Activated CD4-positive, alpha-beta T cell treated with anti-CD3 and anti-CD28 coated beads, Interleukin-2, amount 10 ng/mL, durations not matched to agents 7 days and 5 days (primary cell): ENCODE data around the gene OPTC. TPM values are rescaled to one million over a fixed set of nuclear protein-coding genes. Genes with fewer than 3 reads are reported as not detected.

Source experiments
- CTCF ChIA-PET: fragments of 350-600 bp; sonication (Branson Sonifier 250); formaldehyde crosslinking; loops from one replicate; lab custom pipeline; 2021; ENCODE audit warnings: antibody characterized with exemption; lab: Charles Lee
- POLR2A ChIA-PET: fragments of 350-600 bp; sonication (Branson Sonifier 250); formaldehyde crosslinking; loops from one replicate; lab custom pipeline; 2021; ENCODE audit warnings: antibody characterized with exemption; lab: Charles Lee
- DNase-seq: peaks from one replicate; pipeline ENCODE4 v3.0.0-alpha.2; 2020
- H3K27ac Mint-ChIP-seq: one replicate; pipeline ENCODE4 v1.8.0; 2021; ENCODE audit warnings: mild to moderate bottlenecking, moderate library complexity, mixed read lengths
- H3K27me3 Mint-ChIP-seq: one replicate; pipeline ENCODE4 v1.8.0; 2021; ENCODE audit warnings: mixed read lengths
- H3K36me3 Mint-ChIP-seq: one replicate; pipeline ENCODE4 v1.8.0; 2021; ENCODE audit warnings: low read depth, mixed read lengths
- H3K4me1 Mint-ChIP-seq: one replicate; pipeline ENCODE4 v1.8.0; 2021; ENCODE audit warnings: mixed read lengths
- H3K4me3 Mint-ChIP-seq: one replicate; pipeline ENCODE4 v1.8.0; 2021; ENCODE audit warnings: mild to moderate bottlenecking, moderate library complexity, mixed read lengths
- H3K9me3 Mint-ChIP-seq: one replicate; pipeline ENCODE4 v1.8.0; 2021; ENCODE audit warnings: mixed read lengths
- total RNA-seq, 2 experiments: library from RNA; stranded (reverse); gene quantifications; one replicate each; pipeline ENCODE4 v1.2.3, GENCODE V29; 2021

Gene OPTC
- total RNA-seq, 2 experiments from 2014 or later = not detected

DNA sequence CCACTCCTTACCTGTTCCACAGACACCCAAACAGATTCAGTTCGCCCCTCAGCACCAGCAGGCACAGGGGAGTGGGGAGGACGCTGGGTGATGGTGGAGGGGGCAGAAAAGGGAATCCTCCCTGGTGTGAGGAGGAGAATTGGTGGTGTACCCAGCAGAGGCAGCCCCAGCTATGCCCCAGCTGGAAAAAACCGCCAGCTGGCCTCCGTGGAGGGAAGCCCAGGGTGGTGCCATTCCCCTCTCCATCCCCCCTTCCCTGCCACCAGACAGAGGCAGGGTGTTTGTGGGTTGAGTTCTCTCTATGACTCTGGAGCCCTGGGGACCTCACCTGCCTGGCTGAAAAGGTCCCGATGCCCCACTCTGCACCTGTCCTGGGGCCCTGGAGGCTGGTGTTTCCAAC lies 27.9 kb downstream of the OPTC start:
- H3K4me1 Mint-ChIP-seq = no peaks in the 10 kb centered on the region

DNA sequence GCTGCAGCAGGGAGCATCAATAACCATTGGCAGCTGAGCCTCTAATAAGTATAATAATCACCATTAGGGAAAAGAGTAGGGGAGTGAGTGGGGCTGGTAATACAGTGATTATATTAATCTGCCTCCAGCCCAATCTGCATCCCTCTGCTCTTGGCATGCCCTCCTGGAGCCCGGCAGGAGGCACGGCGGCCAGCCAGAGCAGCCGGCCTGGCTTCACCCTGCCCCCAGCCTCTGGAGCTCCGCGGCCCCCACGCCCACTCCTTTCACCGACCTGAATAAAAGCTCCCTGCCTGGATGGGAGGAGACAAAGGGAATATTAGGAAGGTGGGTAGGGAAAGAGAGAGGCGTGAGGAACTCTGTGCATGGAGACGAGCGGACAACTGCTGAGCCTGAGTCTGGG lies 28.3 kb downstream of the OPTC start:
- Mint-ChIP-seq H3K36me3 (no peaks in the 10 kb centered on the region), H3K27ac (no peak overlapping the region), H3K4me3 (no peak overlapping the region), H3K4me1 (no peaks in the 10 kb centered on the region), H3K9me3 (no peaks in the 10 kb centered on the region), H3K27me3 (no peaks in the 10 kb centered on the region)
- DNase-seq = no peak
- POLR2A ChIA-PET = no interaction called here
- CTCF ChIA-PET = interaction anchor here (0.7 to 1.5 kb wide), 3 partner anchors 17 to 202 kb away, joined by 3 to 5 read pairs (median 3); no protein-coding TSS in a partner anchor

More for the DNA sequence above, 27.9 kb downstream of the OPTC start:
- DNase-seq = no peak
- ChIA-PET CTCF (interaction anchor here (0.7 to 1.5 kb wide), 3 partner anchors 17 to 201 kb away, joined by 3 to 5 read pairs (median 3); no protein-coding TSS in a partner anchor), POLR2A (no interaction called here)
- no peaks in the 10 kb centered on the region for H3K36me3 Mint-ChIP-seq
- no peak overlapping the region for H3K27ac Mint-ChIP-seq
- no peaks in the 10 kb centered on the region for H3K9me3 Mint-ChIP-seq
- H3K4me3 Mint-ChIP-seq = no peak overlapping the region
- no peaks in the 10 kb centered on the region for H3K27me3 Mint-ChIP-seq

DNA sequence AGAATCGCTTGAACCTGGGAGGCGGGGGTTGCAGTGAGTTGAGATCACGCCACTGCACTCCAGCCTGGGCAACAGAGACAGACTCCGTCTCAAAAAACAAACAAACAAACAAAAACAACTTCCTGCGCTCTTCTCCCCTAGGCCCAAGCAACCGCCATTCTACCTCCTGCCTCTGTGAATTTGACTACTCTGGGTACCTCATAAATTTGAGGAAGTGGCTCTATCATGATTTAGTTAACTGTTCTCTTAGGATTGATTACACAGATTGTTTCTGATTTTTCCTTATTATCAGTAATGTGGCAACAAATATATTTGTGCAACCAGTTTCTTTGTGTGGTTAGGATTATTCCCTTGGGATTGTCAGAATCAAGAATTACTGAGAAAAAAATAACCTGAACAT lies 29.7 kb downstream of the OPTC start:
- POLR2A ChIA-PET = no interaction called here
- Mint-ChIP-seq H3K4me1 (no peaks in the 10 kb centered on the region), H3K4me3 (no peak overlapping the region), H3K27me3 (no peaks in the 10 kb centered on the region), H3K27ac (no peak overlapping the region), H3K9me3 (no peaks in the 10 kb centered on the region), H3K36me3 (no peaks in the 10 kb centered on the region)
- CTCF ChIA-PET = no interaction called here
- no peak for DNase-seq

DNA sequence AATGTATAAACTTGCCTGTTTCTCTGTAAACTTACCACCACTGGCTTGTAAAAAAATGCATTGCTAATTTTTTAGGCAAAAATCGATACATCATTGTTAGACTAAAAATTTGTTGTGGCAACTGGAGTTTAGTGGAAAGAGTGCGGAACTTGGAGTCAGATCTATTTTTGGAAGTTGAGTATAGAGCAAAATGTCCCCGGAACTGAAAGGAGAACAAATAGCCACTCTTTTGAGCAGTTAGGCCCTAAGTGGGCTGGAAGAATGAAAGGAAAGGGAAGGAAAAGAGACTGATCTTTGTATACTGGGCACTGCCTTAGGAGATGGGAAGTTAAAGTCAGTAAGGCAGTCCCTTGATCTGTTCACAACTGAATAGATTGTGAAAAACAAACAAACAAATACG lies 30.2 kb downstream of the OPTC start:
- DNase-seq = no peak
- CTCF ChIA-PET = interaction anchor here (0.7 kb wide), 1 partner anchor 50 kb away, joined by 3 read pairs; no protein-coding TSS in a partner anchor
- no peaks in the 10 kb centered on the region for H3K27me3 Mint-ChIP-seq
- no peaks in the 10 kb centered on the region for H3K9me3 Mint-ChIP-seq
- no peaks in the 10 kb centered on the region for H3K4me1 Mint-ChIP-seq
- no peak overlapping the region for H3K4me3 Mint-ChIP-seq
- POLR2A ChIA-PET = no interaction called here
- H3K27ac Mint-ChIP-seq = no peak overlapping the region
- H3K36me3 Mint-ChIP-seq = no peaks in the 10 kb centered on the region

DNA sequence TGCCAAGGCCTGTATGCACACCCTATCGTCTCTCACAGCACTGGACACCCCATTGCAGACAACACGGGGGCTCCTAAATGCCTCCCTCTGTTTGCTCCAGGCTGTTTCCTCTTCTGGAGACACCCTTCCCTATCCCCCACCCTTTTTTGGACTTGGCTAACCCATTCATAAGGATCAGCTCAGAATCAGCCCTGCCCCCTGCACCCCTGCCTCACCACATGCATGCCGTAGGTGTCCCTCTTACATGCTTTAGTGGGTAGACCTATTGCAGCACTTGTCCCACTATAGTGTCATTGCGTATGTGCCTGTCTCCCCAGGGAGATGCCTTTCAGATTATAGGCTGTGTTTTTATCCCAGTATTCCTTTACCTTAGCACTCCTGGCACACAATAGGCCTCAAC lies 30.9 kb downstream of the OPTC start:
- Mint-ChIP-seq H3K4me1 (peaks cover 2% of the 10 kb centered on the region), H3K36me3 (no peaks in the 10 kb centered on the region), H3K9me3 (no peaks in the 10 kb centered on the region), H3K27ac (no peak overlapping the region), H3K27me3 (no peaks in the 10 kb centered on the region), H3K4me3 (no peak overlapping the region)
- ChIA-PET POLR2A (no interaction called here), CTCF (interaction anchor here (0.7 kb wide), 1 partner anchor 50 kb away, joined by 3 read pairs; no protein-coding TSS in a partner anchor)
- no peak for DNase-seq

DNA sequence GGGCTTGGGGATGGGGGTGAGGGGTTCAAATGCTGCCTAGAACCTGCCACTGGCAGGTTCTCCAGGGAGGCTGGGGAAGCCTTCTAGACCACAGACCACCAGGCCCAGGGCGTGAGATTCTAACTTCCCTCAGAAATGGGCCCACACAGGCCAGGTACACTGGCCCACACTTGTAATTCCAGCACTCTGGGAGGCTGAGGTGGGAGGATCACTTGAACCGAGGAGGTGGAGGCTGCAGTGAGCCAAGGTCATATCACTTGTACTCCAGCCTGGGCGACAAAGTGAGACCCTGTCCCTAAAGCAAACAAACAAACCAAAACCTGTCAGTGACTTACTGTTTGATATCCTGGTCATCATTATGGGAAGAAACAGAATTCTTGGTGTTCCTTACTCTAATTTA lies 31.7 kb downstream of the OPTC start:
- DNase-seq = no peak
- Mint-ChIP-seq H3K4me1 (peaks cover 2% of the 10 kb centered on the region), H3K36me3 (no peaks in the 10 kb centered on the region), H3K9me3 (no peaks in the 10 kb centered on the region), H3K27ac (no peak overlapping the region), H3K27me3 (no peaks in the 10 kb centered on the region), H3K4me3 (no peak overlapping the region)
- ChIA-PET POLR2A (no interaction called here), CTCF (no interaction called here)

DNA sequence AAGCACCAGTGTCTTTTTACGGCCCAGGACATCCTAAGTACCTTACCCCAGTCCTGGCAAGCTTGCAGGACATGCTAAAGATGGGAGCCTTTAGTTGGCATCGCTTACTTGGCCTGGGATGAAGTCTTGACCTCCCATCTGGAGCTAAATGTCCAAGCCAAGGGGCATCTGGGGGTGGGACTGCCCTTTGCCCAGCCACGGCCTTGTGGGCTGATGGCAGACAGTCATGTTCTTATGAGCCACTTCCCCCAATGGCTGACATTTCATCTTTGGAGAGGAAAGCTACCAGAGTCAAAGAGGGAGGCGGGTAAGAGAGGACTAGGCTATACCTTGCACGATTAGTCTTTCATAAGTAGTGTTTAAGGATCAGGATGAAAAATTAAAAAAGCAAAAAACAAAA lies 32.2 kb downstream of the OPTC start:
- H3K27me3 Mint-ChIP-seq = no peaks in the 10 kb centered on the region
- peaks cover 2% of the 10 kb centered on the region for H3K4me1 Mint-ChIP-seq
- no peak for DNase-seq
- ChIA-PET CTCF (interaction anchor here (0.5 kb wide), 1 partner anchor 1595 kb away, joined by 3 read pairs; no protein-coding TSS in a partner anchor), POLR2A (no interaction called here)
- no peak overlapping the region for H3K27ac Mint-ChIP-seq
- H3K4me3 Mint-ChIP-seq = no peak overlapping the region
- H3K9me3 Mint-ChIP-seq = no peaks in the 10 kb centered on the region
- H3K36me3 Mint-ChIP-seq = no peaks in the 10 kb centered on the region

DNA sequence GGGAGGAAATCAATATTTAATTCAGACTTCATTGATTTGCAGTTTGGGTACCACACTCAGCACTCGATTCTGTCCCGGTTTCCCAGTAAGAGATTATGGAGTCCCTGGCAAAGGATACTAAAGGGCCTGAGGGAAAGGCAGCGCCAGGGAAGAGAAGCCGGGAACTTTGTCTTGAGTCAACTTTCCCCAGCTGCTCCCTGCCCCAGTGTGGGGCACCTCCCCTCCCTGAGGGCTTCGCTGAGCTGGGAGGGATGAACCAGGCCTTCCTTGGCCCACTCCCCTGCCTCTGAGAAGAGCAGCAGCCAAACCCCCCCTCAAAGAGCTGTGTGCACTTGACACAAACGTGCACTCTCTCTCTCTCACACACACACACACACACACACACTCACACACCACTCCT lies 32.6 kb downstream of the OPTC start:
- no peak for DNase-seq
- no peaks in the 10 kb centered on the region for H3K36me3 Mint-ChIP-seq
- CTCF ChIA-PET = interaction anchor here (0.5 to 1.6 kb wide), 3 partner anchors 29 to 1594 kb away, joined by 3 to 7 read pairs (median 3); no protein-coding TSS in a partner anchor
- no peaks in the 10 kb centered on the region for H3K27me3 Mint-ChIP-seq
- POLR2A ChIA-PET = no interaction called here
- H3K27ac Mint-ChIP-seq = no peak overlapping the region
- no peaks in the 10 kb centered on the region for H3K9me3 Mint-ChIP-seq
- H3K4me3 Mint-ChIP-seq = no peak overlapping the region
- H3K4me1 Mint-ChIP-seq = peaks cover 2% of the 10 kb centered on the region

DNA sequence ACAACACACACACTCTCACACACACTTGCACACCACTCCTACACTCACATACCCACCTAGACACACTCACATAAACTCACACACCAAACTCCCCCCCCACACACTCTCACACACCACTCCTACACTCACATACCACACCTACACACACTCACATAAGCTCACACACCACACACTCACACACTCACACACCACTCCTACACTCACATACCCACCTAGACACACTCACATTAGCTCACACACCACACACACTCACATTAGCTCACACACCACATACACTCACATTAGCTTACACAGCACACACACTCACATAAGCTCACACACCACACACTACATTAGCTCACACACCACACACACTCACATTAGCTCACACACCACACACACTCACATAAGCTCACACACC lies 33.1 kb downstream of the OPTC start:
- Mint-ChIP-seq H3K27me3 (no peaks in the 10 kb centered on the region), H3K4me3 (no peak overlapping the region), H3K36me3 (no peaks in the 10 kb centered on the region), H3K4me1 (peaks cover 2% of the 10 kb centered on the region), H3K27ac (no peak overlapping the region), H3K9me3 (no peaks in the 10 kb centered on the region)
- ChIA-PET CTCF (interaction anchor here (1.1 to 1.6 kb wide), 3 partner anchors 29 to 96 kb away, joined by 3 to 7 read pairs (median 3); no protein-coding TSS in a partner anchor), POLR2A (no interaction called here)
- no peak for DNase-seq

DNA sequence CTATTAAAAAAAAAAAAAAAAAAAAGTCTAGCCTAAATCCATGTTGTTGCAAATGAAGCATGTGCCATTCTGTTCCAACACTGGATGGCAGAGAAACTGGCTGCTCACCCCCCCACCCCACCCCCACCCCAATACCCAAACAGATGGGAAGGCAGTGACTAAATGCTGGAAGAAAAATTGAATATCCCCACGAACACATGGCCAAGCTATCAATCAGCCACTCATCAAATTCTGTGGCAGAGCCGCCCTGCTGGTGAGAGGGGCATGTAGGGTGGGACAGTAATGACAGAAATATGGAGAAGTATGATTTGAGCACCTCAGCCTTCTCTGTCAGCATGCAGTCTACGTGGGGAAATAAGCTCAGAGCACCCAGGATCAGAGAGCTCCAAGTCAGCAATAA lies 34.1 kb downstream of the OPTC start:
- ChIA-PET POLR2A (no interaction called here), CTCF (interaction anchor here (0.7 to 1.6 kb wide), 4 partner anchors 9 to 95 kb away, joined by 3 to 7 read pairs (median 3); no protein-coding TSS in a partner anchor)
- Mint-ChIP-seq H3K9me3 (no peaks in the 10 kb centered on the region), H3K36me3 (no peaks in the 10 kb centered on the region), H3K4me1 (peaks cover 2% of the 10 kb centered on the region), H3K27ac (no peak overlapping the region), H3K27me3 (no peaks in the 10 kb centered on the region), H3K4me3 (no peak overlapping the region)
- no peak for DNase-seq

DNA sequence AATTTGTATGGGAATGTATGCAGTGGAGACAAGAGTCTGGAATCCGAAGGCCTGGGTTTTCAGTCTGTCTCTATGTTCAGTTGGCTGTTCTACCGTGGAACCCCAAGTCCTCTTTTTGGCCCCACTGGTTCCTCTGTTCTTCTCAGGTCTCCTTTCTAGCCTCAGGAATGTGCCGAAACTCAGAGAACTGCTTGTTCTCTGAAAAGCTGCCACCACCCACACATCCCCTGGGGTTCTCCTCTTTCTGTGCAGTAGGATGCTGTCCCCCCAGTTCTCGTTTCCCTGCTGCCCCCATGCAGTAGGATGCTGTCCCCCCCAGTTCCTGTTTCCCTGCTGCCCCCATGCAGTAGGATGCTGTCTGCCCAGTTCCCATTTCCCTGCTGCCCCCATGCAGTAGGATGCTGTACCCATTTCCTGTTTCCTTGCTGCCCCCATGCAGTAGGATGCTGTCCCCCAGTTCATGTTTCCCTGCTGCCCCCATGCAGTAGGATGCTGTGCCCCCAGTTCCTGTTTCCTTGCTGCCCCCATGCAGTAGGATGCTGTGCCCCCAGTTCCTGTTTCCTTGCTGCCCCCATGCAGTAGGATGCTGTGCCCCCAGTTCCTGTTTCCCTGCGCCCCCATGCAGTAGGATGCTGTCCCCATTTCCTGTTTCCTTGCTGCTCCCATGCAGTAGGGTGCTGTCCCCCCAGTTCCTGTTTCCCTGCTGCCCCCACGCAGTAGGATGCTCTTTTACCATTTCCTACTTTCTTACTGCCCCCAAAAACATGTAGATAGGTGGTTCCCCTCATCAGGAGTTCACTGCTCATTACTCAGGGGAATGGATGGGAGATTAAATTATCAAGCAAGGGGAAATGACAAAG lies 35.3 kb downstream of the OPTC start:
- Mint-ChIP-seq H3K36me3 (no peaks in the 10 kb centered on the region), H3K4me1 (peaks cover 2% of the 10 kb centered on the region), H3K9me3 (no peaks in the 10 kb centered on the region), H3K27me3 (no peaks in the 10 kb centered on the region), H3K4me3 (no peak overlapping the region), H3K27ac (no peak overlapping the region)
- DNase-seq = no peak
- ChIA-PET CTCF (interaction anchor here (1.9 kb wide), 1 partner anchor 12 kb away, joined by 9 read pairs; no protein-coding TSS in a partner anchor), POLR2A (no interaction called here)

DNA sequence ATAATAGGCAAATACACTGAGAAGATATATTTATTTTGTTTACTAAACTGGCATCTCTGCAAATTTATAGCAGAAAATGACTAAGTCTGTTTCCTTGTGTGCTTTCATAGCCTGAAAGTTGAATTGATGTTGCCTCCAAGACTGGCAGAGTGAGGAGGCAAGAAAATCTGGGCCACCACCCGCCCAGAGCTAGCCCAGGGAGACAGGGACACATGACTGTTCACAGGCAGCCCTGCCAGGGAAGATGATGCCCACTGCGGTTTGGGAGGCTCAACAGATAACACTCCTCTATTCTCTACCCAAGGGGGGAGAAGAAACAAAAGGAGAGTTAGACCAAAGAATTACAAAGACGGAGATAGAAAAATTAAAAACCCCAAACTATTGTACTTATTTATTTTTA lies 37.1 kb downstream of the OPTC start:
- DNase-seq = no peak
- H3K9me3 Mint-ChIP-seq = no peaks in the 10 kb centered on the region
- ChIA-PET POLR2A (no interaction called here), CTCF (interaction anchor here (1.3 to 1.9 kb wide), 2 partner anchors 14 to 36 kb away, joined by 3 to 9 read pairs; no protein-coding TSS in a partner anchor)
- no peak overlapping the region for H3K27ac Mint-ChIP-seq
- no peaks in the 10 kb centered on the region for H3K36me3 Mint-ChIP-seq
- H3K4me1 Mint-ChIP-seq = peaks cover 2% of the 10 kb centered on the region
- no peak overlapping the region for H3K4me3 Mint-ChIP-seq
- no peaks in the 10 kb centered on the region for H3K27me3 Mint-ChIP-seq

DNA sequence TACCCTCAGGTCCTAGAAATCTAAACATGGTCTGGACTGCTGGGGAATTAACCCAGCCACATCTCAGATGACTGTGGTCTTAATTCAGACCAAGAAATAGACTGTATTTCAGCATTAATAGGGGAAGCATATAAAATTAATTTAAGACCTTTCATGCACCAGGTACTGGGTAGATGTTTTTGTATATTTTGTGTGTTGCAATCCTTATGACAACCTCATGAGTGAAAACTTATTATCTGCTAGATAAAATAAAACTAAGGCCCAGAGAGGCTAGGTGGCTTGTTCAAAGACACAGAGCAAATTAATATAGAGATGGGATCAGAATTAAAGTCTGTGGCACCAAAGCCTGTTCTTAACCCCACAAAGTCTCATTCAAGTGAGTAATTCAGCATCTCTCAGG lies 40.1 kb downstream of the OPTC start:
- Mint-ChIP-seq H3K36me3 (no peaks in the 10 kb centered on the region), H3K27ac (no peak overlapping the region), H3K9me3 (no peaks in the 10 kb centered on the region), H3K4me1 (peaks cover 2% of the 10 kb centered on the region), H3K4me3 (no peak overlapping the region), H3K27me3 (no peaks in the 10 kb centered on the region)
- ChIA-PET POLR2A (no interaction called here), CTCF (interaction anchor here (0.8 kb wide), 1 partner anchor 46 kb away, joined by 3 read pairs; no protein-coding TSS in a partner anchor)
- DNase-seq = no peak
